ENCODE results near the gene ZFC3H1. TPM values are rescaled to one million over a fixed set of nuclear protein-coding genes. Genes with fewer than 3 reads are reported as not detected.

ZFC3H1 gene
- total RNA-seq, 1 donor from 2014 or later: 37.9 TPM

GRCh38 chr12:71684081-71684480 lies 20.4 kb upstream of the ZFC3H1 start:
- TF ChIP-seq EZH2 (IDR thresholded peaks at IDR 0.05) (no peak), EZH2phosphoT487 (IDR thresholded peaks at IDR 0.05) (no peak), CTCF (IDR thresholded peaks at IDR 0.05) (no peak)
- H3F3A ChIP-seq (ENCODE audit: low read depth): peaks cover 3% of the 10 kb centered on the region
- no peaks in the 10 kb centered on the region for H4K20me1 ChIP-seq (ENCODE audit: low read depth)
- H3K4me3 ChIP-seq: no peak overlapping the region
- H3K4me1 Mint-ChIP-seq: peaks cover 10% of the 10 kb centered on the region
- no peak overlapping the region for H3K27ac Mint-ChIP-seq
- H3K4me2 ChIP-seq: no peak overlapping the region
- H2AFZ ChIP-seq (replicated peaks): no peak overlapping the region
- H3K4me1 ChIP-seq: peaks cover 7% of the 10 kb centered on the region
- DNase-seq (ENCODE audit: low spot score): no peak
- H3K27me3 Mint-ChIP-seq (ENCODE audit: insufficient read depth, low read depth): no peaks in the 10 kb centered on the region
- no peak overlapping the region for H3K9ac ChIP-seq
- no peaks in the 10 kb centered on the region for H3K27me3 ChIP-seq
- H3K79me2 ChIP-seq (ENCODE audit: low read depth): peaks cover 9% of the 10 kb centered on the region
- no peaks in the 10 kb centered on the region for H3K9me3 ChIP-seq (ENCODE audit: low read depth)
- H3K27ac ChIP-seq: no peak overlapping the region
- H3K4me3 Mint-ChIP-seq: no peak overlapping the region
- no peaks in the 10 kb centered on the region for H3K36me3 ChIP-seq
- no peaks in the 10 kb centered on the region for H3K9me3 Mint-ChIP-seq
- H3K36me3 Mint-ChIP-seq: no peaks in the 10 kb centered on the region

- H3K4me3 Mint-ChIP-seq: no peak overlapping the region
- Histone ChIP-seq H3K9me3 (ENCODE audit: low read depth) (no peaks in the 10 kb centered on the region), H3K4me1 (peaks cover 7% of the 10 kb centered on the region), H3K36me3 (no peaks in the 10 kb centered on the region), H3K9ac (no peak overlapping the region), H2AFZ (replicated peaks) (no peak overlapping the region), H3K27ac (no peak overlapping the region), H3K4me3 (no peak overlapping the region), H4K20me1 (ENCODE audit: low read depth) (no peaks in the 10 kb centered on the region), H3K79me2 (ENCODE audit: low read depth) (peaks cover 9% of the 10 kb centered on the region), H3K27me3 (no peaks in the 10 kb centered on the region), H3F3A (ENCODE audit: low read depth) (peaks cover 3% of the 10 kb centered on the region), H3K4me2 (no peak overlapping the region)
- no peak for TF ChIP-seq CTCF (IDR thresholded peaks at IDR 0.05)
- no peak for TF ChIP-seq EZH2phosphoT487 (IDR thresholded peaks at IDR 0.05)
- no peak for TF ChIP-seq EZH2 (IDR thresholded peaks at IDR 0.05)
- H3K9me3 Mint-ChIP-seq: no peaks in the 10 kb centered on the region
- no peaks in the 10 kb centered on the region for H3K27me3 Mint-ChIP-seq (ENCODE audit: insufficient read depth, low read depth)
- no peak overlapping the region for H3K27ac Mint-ChIP-seq
- no peak for DNase-seq (ENCODE audit: low spot score)
- H3K36me3 Mint-ChIP-seq: no peaks in the 10 kb centered on the region
- H3K4me1 Mint-ChIP-seq: peaks cover 10% of the 10 kb centered on the region
These were observed 20.0 kb upstream of the ZFC3H1 start for GRCh38 chr12:71683633-71684032.

GRCh38 chr12:71682466-71682865 lies 18.8 kb upstream of the ZFC3H1 start:
- Histone ChIP-seq H3K9ac (no peak overlapping the region), H3K4me1 (peaks cover 6% of the 10 kb centered on the region), H4K20me1 (ENCODE audit: low read depth) (no peaks in the 10 kb centered on the region), H3K36me3 (no peaks in the 10 kb centered on the region), H3K4me3 (no peak overlapping the region), H2AFZ (replicated peaks) (no peak overlapping the region), H3K4me2 (no peak overlapping the region), H3F3A (ENCODE audit: low read depth) (peaks cover 3% of the 10 kb centered on the region), H3K79me2 (ENCODE audit: low read depth) (peaks cover 9% of the 10 kb centered on the region), H3K27me3 (no peaks in the 10 kb centered on the region), H3K27ac (no peak overlapping the region), H3K9me3 (ENCODE audit: low read depth) (no peaks in the 10 kb centered on the region)
- DNase-seq (ENCODE audit: low spot score): no peak
- Mint-ChIP-seq H3K27me3 (ENCODE audit: insufficient read depth, low read depth) (no peaks in the 10 kb centered on the region), H3K36me3 (no peaks in the 10 kb centered on the region), H3K4me1 (peaks cover 2% of the 10 kb centered on the region), H3K27ac (no peak overlapping the region), H3K9me3 (no peaks in the 10 kb centered on the region), H3K4me3 (no peak overlapping the region)
- TF ChIP-seq EZH2phosphoT487 (IDR thresholded peaks at IDR 0.05) (no peak), EZH2 (IDR thresholded peaks at IDR 0.05) (no peak), CTCF (IDR thresholded peaks at IDR 0.05) (no peak)
